Astrocyte (in vitro differentiated cells and primary cell): ENCODE results near the gene PINK1. TPM values are rescaled to one million over a fixed set of nuclear protein-coding genes. Genes with fewer than 3 reads are reported as not detected.

ENCODE experiments used
- DNase-seq: peaks from one replicate; pipeline ENCODE4 v3.0.0-alpha.2; 2010; ENCODE audit warnings: low read depth
- FAIRE-seq: peaks from 2 replicates; lab custom pipeline; 2011; peaks lifted over from hg19 to GRCh38; lab: Jason Lieb, UNC
- H2AFZ ChIP-seq: 2 replicates; pipeline ENCODE4 v1.6.0; 2012; ENCODE audit warnings: low read depth, low read length, inconsistent platforms
- H3K27ac ChIP-seq: 2 replicates; pipeline ENCODE4 v1.5.1; 2011; ENCODE audit warnings: low read depth, low read length, inconsistent platforms
- H3K27me3 ChIP-seq: 2 replicates; pipeline ENCODE4 v1.6.0; 2011; ENCODE audit warnings: low read length, inconsistent platforms; ENCODE audit not compliant: insufficient read depth
- H3K36me3 ChIP-seq: 2 replicates; pipeline ENCODE4 v1.5.1; 2011; ENCODE audit warnings: low read length, inconsistent platforms; ENCODE audit not compliant: insufficient read depth
- H3K4me1 ChIP-seq: 2 replicates; pipeline ENCODE4 v1.5.1; 2011; ENCODE audit warnings: low read length, inconsistent platforms; ENCODE audit not compliant: insufficient read depth
- H3K4me2 ChIP-seq: 2 replicates; pipeline ENCODE4 v1.6.0; 2012; ENCODE audit warnings: low read length, inconsistent platforms
- H3K4me3 ChIP-seq: 2 replicates; pipeline ENCODE4 v1.5.1; 2011; ENCODE audit warnings: low read depth, mild to moderate bottlenecking, low read length, inconsistent platforms; ENCODE audit not compliant: insufficient read depth
- H3K79me2 ChIP-seq: 2 replicates; pipeline ENCODE4 v1.6.0; 2012; ENCODE audit warnings: mild to moderate bottlenecking, low read length, inconsistent platforms; ENCODE audit not compliant: insufficient read depth
- H3K9ac ChIP-seq: 2 replicates; pipeline ENCODE4 v1.6.0; 2012; ENCODE audit warnings: mild to moderate bottlenecking, low read length, inconsistent platforms
- H3K9me3 ChIP-seq: 2 replicates; pipeline ENCODE4 v1.5.1; 2012; ENCODE audit warnings: low read depth, mild to moderate bottlenecking, low read length, inconsistent platforms; ENCODE audit not compliant: insufficient read depth
- H4K20me1 ChIP-seq: 2 replicates; pipeline ENCODE4 v1.6.0; 2012; ENCODE audit warnings: low read length, inconsistent platforms; ENCODE audit not compliant: insufficient read depth
- H3K27ac Mint-ChIP-seq: one replicate; pipeline ENCODE4 v1.8.0; 2021; ENCODE audit warnings: mild to moderate bottlenecking, mixed read lengths; ENCODE audit not compliant: unreplicated experiment
- H3K27me3 Mint-ChIP-seq: one replicate; pipeline ENCODE4 v1.8.0; 2021; ENCODE audit warnings: low read depth, mixed read lengths; ENCODE audit not compliant: unreplicated experiment
- H3K36me3 Mint-ChIP-seq: one replicate; pipeline ENCODE4 v1.8.0; 2021; ENCODE audit warnings: low read depth, mixed read lengths; ENCODE audit not compliant: unreplicated experiment
- H3K4me1 Mint-ChIP-seq: one replicate; pipeline ENCODE4 v1.8.0; 2021; ENCODE audit warnings: low read depth, mixed read lengths; ENCODE audit not compliant: unreplicated experiment
- H3K4me3 Mint-ChIP-seq: one replicate; pipeline ENCODE4 v1.8.0; 2021; ENCODE audit warnings: mild to moderate bottlenecking, moderate library complexity, mixed read lengths; ENCODE audit not compliant: unreplicated experiment
- H3K9me3 Mint-ChIP-seq: one replicate; pipeline ENCODE4 v1.8.0; 2021; ENCODE audit warnings: mild to moderate bottlenecking, mixed read lengths; ENCODE audit not compliant: unreplicated experiment
- EZH2 ChIP-seq: IDR thresholded peaks from 2 replicates; pipeline ENCODE4 v1.6.1; 2012; ENCODE audit warnings: mild to moderate bottlenecking, low read length, inconsistent platforms; ENCODE audit not compliant: insufficient read depth
- total RNA-seq: library from RNA; stranded (reverse); gene quantifications from 2 replicates; pipeline ENCODE4 v1.2.1, GENCODE V29; 2021
- TF ChIP-seq, protein P1 (sequence below): IDR thresholded peaks from 2 replicates; pipeline ENCODE4 v1.5.1; 2011; ENCODE audit warnings: low read depth, mild to moderate bottlenecking, inconsistent platforms, low read length, moderate library complexity; ENCODE audit not compliant: insufficient read depth

PINK1 gene
- total RNA-seq, 1 donor from 2014 or later: 25.6 TPM

DNA sequence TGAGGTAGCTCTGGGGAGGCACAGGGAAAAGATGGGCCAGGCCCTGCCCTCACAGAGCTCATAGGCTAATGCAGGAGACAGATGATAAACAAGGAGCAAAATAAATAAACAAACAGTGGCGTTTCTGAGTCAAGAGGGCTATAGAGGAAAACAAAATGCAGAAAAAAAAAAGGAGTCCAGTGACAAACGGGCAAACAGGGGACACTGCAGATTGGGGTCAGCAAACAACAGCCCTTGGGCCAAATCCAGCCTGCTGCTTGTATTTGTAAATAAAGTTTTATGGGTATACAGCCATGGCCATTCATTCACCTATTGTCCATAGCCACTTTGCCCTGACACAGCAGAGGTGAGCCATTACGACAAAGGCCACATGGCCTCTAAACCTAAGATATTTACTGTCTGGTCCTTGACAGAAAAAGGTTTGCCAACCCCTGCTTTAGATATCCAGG is 19.1 kb upstream of the PINK1 start:
- Mint-ChIP-seq H3K4me1 (peaks cover 8% of the 10 kb centered on the region), H3K27ac (peak overlapping the region; percentile 77), H3K36me3 (no peaks in the 10 kb centered on the region), H3K4me3 (no peak overlapping the region), H3K9me3 (no peaks in the 10 kb centered on the region), H3K27me3 (peaks cover 12% of the 10 kb centered on the region)
- no peak overlapping the region for H3K4me2 ChIP-seq
- H4K20me1 ChIP-seq: no peaks in the 10 kb centered on the region
- H3K27me3 ChIP-seq: no peaks in the 10 kb centered on the region
- no peaks in the 10 kb centered on the region for H3K36me3 ChIP-seq
- no peaks in the 10 kb centered on the region for H3K79me2 ChIP-seq
- no peak overlapping the region for H3K4me3 ChIP-seq
- no peak for DNase-seq
- peak overlapping the region; percentile 36 for H3K9ac ChIP-seq
- H3K9me3 ChIP-seq: no peaks in the 10 kb centered on the region
- TF ChIP-seq, protein P1, sequence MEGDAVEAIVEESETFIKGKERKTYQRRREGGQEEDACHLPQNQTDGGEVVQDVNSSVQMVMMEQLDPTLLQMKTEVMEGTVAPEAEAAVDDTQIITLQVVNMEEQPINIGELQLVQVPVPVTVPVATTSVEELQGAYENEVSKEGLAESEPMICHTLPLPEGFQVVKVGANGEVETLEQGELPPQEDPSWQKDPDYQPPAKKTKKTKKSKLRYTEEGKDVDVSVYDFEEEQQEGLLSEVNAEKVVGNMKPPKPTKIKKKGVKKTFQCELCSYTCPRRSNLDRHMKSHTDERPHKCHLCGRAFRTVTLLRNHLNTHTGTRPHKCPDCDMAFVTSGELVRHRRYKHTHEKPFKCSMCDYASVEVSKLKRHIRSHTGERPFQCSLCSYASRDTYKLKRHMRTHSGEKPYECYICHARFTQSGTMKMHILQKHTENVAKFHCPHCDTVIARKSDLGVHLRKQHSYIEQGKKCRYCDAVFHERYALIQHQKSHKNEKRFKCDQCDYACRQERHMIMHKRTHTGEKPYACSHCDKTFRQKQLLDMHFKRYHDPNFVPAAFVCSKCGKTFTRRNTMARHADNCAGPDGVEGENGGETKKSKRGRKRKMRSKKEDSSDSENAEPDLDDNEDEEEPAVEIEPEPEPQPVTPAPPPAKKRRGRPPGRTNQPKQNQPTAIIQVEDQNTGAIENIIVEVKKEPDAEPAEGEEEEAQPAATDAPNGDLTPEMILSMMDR: no peak
- TF ChIP-seq EZH2: no peak
- H2AFZ ChIP-seq: no peak overlapping the region
- peak overlapping the region; percentile 95 for H3K27ac ChIP-seq
- FAIRE-seq: no peak
- H3K4me1 ChIP-seq: peaks cover 16% of the 10 kb centered on the region

DNA sequence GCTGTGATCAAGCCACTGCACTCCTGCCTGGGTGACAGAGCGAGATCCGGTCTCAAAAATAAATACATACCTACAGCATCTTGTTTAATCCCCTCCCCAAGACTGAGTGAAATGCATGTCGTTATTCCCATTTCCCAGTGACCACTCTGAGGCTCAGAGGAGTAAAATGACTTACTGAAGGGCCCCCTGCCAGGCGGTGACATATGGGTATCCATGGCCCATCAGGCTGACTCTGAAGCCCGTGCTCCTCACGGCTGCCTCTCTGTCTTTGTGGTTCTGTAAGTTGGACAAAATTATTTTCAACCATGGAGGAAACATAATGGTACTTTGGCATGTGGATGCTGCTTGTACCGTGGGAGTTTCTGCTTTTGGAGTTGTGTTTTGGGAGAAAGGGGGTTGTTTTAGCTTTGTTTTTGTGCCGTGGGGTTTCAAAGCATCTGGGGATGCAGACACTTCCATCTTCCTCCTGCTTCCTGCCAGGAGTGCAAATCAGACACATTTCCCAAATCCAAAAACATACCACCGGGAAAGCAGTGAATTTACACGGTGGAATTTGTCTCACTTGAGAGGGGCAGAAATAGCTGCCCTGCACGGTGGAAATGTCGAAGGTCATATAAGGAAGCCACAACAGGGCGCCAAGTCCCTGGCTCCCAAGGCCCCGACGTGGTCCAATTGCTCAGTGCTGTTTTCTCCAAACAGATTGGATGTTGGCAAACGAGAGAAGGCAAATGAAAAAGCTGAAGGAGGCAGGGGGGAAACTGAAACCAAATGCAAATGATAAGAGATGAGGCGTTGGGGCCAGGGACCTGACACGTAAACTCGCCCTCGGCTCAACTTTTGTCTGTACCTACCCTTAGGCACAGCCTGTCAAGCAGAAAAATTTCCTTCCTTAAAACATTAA is 17.1 kb upstream of the PINK1 start:
- H3K27me3 ChIP-seq: no peaks in the 10 kb centered on the region
- no peak overlapping the region for H3K27ac ChIP-seq
- TF ChIP-seq EZH2: no peak
- TF ChIP-seq, protein P1: no peak
- DNase-seq (no peak), FAIRE-seq (no peak)
- peak overlapping the region; percentile 13 for H3K4me2 ChIP-seq
- Mint-ChIP-seq H3K4me1 (peaks cover 8% of the 10 kb centered on the region), H3K36me3 (no peaks in the 10 kb centered on the region), H3K27ac (no peak overlapping the region), H3K27me3 (peaks cover 17% of the 10 kb centered on the region), H3K4me3 (no peak overlapping the region), H3K9me3 (no peaks in the 10 kb centered on the region)
- peak overlapping the region; percentile 48 for H2AFZ ChIP-seq
- no peaks in the 10 kb centered on the region for H4K20me1 ChIP-seq
- no peaks in the 10 kb centered on the region for H3K36me3 ChIP-seq
- no peaks in the 10 kb centered on the region for H3K9me3 ChIP-seq
- no peak overlapping the region for H3K9ac ChIP-seq
- H3K79me2 ChIP-seq: no peaks in the 10 kb centered on the region
- no peak overlapping the region for H3K4me3 ChIP-seq
- peaks cover 16% of the 10 kb centered on the region for H3K4me1 ChIP-seq
